Brain microvascular endothelial cell (primary cell): ENCODE data around the gene RAB13.

Experiments
- DNase-seq: peaks from one replicate; pipeline ENCODE4 v3.0.0-alpha.2; 2020
- H3K27ac ChIP-seq: fragments of 250-450 bp; sonication (Bioruptor Pico); 2 replicates; pipeline ENCODE4 v1.5.1; 2020; ENCODE audit warnings: mild to moderate bottlenecking, moderate library complexity
- H3K27me3 ChIP-seq: fragments of 250-450 bp; sonication (Bioruptor Pico); replicated peaks from 2 replicates; pipeline ENCODE4 v1.5.1; 2020; ENCODE audit warnings: mild to moderate bottlenecking
- H3K36me3 ChIP-seq: fragments of 250-450 bp; sonication (Bioruptor Pico); replicated peaks from 2 replicates; pipeline ENCODE4 v1.5.1; 2020; ENCODE audit warnings: mild to moderate bottlenecking
- H3K4me3 ChIP-seq: 2 replicates; pipeline ENCODE4 v1.5.1; 2011; ENCODE audit warnings: low read depth, mild to moderate bottlenecking, control low read depth, low read length, moderate library complexity
- in situ Hi-C: cut with HindIII; loops from 2 replicates; pipeline ENCODE4 v1.10.0; 2017; ENCODE audit warnings: low sequenced_read_pairs, low pct_ligation_motif_present
- TF ChIP-seq, protein P1 (sequence below): IDR thresholded peaks from 2 replicates; pipeline ENCODE4 v1.5.1; 2011; ENCODE audit warnings: low read depth, mild to moderate bottlenecking, moderate library complexity, low read length, control low read depth, inconsistent platforms; ENCODE audit errors: missing control alignments

Gene RAB13

GRCh38 chr1:153973525-153973924 is 12.6 kb downstream of the RAB13 start:
- TF ChIP-seq, protein P1, sequence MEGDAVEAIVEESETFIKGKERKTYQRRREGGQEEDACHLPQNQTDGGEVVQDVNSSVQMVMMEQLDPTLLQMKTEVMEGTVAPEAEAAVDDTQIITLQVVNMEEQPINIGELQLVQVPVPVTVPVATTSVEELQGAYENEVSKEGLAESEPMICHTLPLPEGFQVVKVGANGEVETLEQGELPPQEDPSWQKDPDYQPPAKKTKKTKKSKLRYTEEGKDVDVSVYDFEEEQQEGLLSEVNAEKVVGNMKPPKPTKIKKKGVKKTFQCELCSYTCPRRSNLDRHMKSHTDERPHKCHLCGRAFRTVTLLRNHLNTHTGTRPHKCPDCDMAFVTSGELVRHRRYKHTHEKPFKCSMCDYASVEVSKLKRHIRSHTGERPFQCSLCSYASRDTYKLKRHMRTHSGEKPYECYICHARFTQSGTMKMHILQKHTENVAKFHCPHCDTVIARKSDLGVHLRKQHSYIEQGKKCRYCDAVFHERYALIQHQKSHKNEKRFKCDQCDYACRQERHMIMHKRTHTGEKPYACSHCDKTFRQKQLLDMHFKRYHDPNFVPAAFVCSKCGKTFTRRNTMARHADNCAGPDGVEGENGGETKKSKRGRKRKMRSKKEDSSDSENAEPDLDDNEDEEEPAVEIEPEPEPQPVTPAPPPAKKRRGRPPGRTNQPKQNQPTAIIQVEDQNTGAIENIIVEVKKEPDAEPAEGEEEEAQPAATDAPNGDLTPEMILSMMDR = no peak
- DNase-seq = no peak
- Histone ChIP-seq H3K4me3 (no peak overlapping the region), H3K27me3 (no peaks in the 10 kb centered on the region), H3K27ac (no peak overlapping the region), H3K36me3 (peaks cover 25% of the 10 kb centered on the region)
- in situ Hi-C loops = no loop called here

DNA sequence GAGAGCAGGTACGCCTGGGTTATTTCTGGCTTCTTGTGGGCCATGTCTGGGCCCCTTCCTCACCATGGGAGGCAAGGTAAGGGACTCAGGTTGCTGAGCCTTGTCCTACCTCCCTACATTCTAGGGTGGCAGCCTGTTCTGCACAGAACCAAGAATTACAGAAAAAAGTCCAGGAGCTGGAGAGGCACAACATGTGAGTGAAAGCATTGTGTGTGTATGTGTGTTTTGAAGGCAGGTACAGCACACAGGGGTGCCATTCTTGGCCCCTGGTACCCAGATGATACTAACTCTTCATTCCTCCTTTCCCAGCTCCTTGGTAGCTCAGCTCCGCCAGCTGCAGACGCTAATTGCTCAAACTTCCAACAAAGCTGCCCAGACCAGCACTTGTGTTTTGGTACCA is 13.1 kb downstream of the RAB13 start:
- TF ChIP-seq, protein P1 = no peak
- Histone ChIP-seq H3K4me3 (no peak overlapping the region), H3K27ac (no peak overlapping the region), H3K27me3 (no peaks in the 10 kb centered on the region), H3K36me3 (peaks cover 25% of the 10 kb centered on the region)
- in situ Hi-C loops = no loop called here
- DNase-seq = no peak

- TF ChIP-seq, protein P1 = no peak
- Histone ChIP-seq H3K27ac (no peak overlapping the region), H3K36me3 (peaks cover 18% of the 10 kb centered on the region), H3K27me3 (no peaks in the 10 kb centered on the region), H3K4me3 (no peak overlapping the region)
- in situ Hi-C loops = no loop called here
- no peak for DNase-seq
Observed at GRCh38 chr1:153970346-153970745, 15.8 kb downstream of the RAB13 start.

DNA sequence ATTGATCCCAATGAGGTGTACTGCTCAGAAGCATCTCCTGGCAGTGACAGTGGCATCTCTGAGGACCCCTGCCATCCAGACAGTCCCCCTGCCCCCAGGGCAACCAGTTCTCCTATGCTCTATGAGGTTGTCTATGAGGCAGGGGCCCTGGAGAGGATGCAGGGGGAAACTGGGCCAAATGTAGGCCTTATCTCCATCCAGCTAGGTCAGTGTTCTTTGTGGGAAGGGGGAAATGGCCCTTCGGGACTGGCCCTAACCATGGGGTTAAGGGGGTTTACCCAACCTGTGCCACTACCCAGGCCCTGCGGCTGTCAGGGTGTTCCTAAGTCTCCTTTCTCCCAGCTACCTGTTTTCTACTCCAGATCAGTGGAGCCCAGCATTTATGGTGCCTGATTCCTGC is 17.2 kb downstream of the RAB13 start:
- H3K36me3 ChIP-seq = peaks cover 6% of the 10 kb centered on the region
- H3K27me3 ChIP-seq = no peaks in the 10 kb centered on the region
- H3K27ac ChIP-seq = no peak overlapping the region
- no peak overlapping the region for H3K4me3 ChIP-seq
- in situ Hi-C loops = no loop called here
- DNase-seq = no peak
- TF ChIP-seq, protein P1 = no peak

DNA sequence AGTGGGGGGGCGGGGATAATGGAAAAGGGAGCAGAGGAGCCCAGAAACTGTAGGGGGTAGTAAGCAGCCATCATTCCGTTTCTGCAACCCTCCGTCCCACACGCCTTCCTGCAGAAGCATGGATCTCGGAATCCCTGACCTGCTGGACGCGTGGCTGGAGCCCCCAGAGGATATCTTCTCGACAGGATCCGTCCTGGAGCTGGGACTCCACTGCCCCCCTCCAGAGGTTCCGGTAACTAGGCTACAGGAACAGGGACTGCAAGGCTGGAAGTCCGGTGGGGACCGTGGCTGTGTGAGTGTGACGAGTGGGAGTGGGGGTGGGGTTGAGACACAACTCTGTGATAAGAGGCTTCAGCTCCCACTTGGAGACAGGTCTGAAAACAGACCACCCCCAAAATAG is 17.7 kb downstream of the RAB13 start:
- peak overlapping the region; percentile 56 for H3K4me3 ChIP-seq
- no peak for DNase-seq
- H3K27ac ChIP-seq = no peak overlapping the region
- H3K36me3 ChIP-seq = peaks cover under 1% of the 10 kb centered on the region
- in situ Hi-C loops = no loop called here
- TF ChIP-seq, protein P1 = no peak
- H3K27me3 ChIP-seq = no peaks in the 10 kb centered on the region

- TF ChIP-seq, protein P1 = no peak
- Histone ChIP-seq H3K27me3 (no peaks in the 10 kb centered on the region), H3K27ac (no peak overlapping the region), H3K4me3 (peak overlapping the region; percentile 56), H3K36me3 (no peaks in the 10 kb centered on the region)
- in situ Hi-C loops = no loop called here
- no peak for DNase-seq
Observed at GRCh38 chr1:153968000-153968363, 18.2 kb downstream of the RAB13 start.
